Measurements from ENCODE around the gene RBM26. TPM values are rescaled to one million over a fixed set of nuclear protein-coding genes. Genes with fewer than 3 reads are reported as not detected.

RBM26 gene
- total and polyA plus RNA-seq, 2 experiments from 2014 or later: 19.3 to 45.9 TPM

GRCh38 chr13:79380997-79381396 lies 25.1 kb downstream of the RBM26 start:
- Histone ChIP-seq H3K4me1 (ENCODE audit: insufficient read depth) (peaks cover 4% of the 10 kb centered on the region), H3K4me3 (no peak overlapping the region), H3K79me2 (peaks cover 85% of the 10 kb centered on the region), H3K4me2 (peak overlapping the region; percentile 5), H3K27me3 (no peaks in the 10 kb centered on the region), H3K27ac (no peak overlapping the region), H2AFZ (no peak overlapping the region), H3K9me3 (ENCODE audit: low read depth) (no peaks in the 10 kb centered on the region), H4K20me1 (ENCODE audit: insufficient read depth, poor library complexity, severe bottlenecking) (peaks cover 7% of the 10 kb centered on the region), H3K36me3 (replicated peaks; ENCODE audit: insufficient read depth, low read depth) (peaks cover 5% of the 10 kb centered on the region), H3K9me2 (replicated peaks; ENCODE audit: insufficient read depth) (no peaks in the 10 kb centered on the region)
- DNase-seq (ENCODE audit: low spot score): no peak
- 66% methylated on average over 1 of the region's 1 CpG for WGBS (ENCODE audit: low lambda C conversion rate, missing lambda C conversion rate)
- TF ChIP-seq, protein P1, sequence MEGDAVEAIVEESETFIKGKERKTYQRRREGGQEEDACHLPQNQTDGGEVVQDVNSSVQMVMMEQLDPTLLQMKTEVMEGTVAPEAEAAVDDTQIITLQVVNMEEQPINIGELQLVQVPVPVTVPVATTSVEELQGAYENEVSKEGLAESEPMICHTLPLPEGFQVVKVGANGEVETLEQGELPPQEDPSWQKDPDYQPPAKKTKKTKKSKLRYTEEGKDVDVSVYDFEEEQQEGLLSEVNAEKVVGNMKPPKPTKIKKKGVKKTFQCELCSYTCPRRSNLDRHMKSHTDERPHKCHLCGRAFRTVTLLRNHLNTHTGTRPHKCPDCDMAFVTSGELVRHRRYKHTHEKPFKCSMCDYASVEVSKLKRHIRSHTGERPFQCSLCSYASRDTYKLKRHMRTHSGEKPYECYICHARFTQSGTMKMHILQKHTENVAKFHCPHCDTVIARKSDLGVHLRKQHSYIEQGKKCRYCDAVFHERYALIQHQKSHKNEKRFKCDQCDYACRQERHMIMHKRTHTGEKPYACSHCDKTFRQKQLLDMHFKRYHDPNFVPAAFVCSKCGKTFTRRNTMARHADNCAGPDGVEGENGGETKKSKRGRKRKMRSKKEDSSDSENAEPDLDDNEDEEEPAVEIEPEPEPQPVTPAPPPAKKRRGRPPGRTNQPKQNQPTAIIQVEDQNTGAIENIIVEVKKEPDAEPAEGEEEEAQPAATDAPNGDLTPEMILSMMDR (IDR thresholded peaks at IDR 0.05; ENCODE audit: poor library complexity): no peak
- no peak for TF ChIP-seq EZH2 (IDR thresholded peaks at IDR 0.05; ENCODE audit: borderline replicate concordance)
- no peak for TF ChIP-seq EZH2phosphoT487 (IDR thresholded peaks at IDR 0.05; ENCODE audit: low read depth, severe bottlenecking, unreplicated experiment)

- Histone ChIP-seq H3K79me2 (peaks cover 75% of the 10 kb centered on the region), H3K4me3 (no peak overlapping the region), H3K9me2 (replicated peaks; ENCODE audit: insufficient read depth) (no peaks in the 10 kb centered on the region), H3K27ac (no peak overlapping the region), H3K4me2 (no peak overlapping the region), H2AFZ (no peak overlapping the region), H3K36me3 (replicated peaks; ENCODE audit: insufficient read depth, low read depth) (peaks cover 5% of the 10 kb centered on the region), H4K20me1 (ENCODE audit: insufficient read depth, poor library complexity, severe bottlenecking) (peaks cover 7% of the 10 kb centered on the region), H3K4me1 (ENCODE audit: insufficient read depth) (peaks cover 4% of the 10 kb centered on the region), H3K9me3 (ENCODE audit: low read depth) (no peaks in the 10 kb centered on the region), H3K27me3 (no peaks in the 10 kb centered on the region)
- no peak for TF ChIP-seq EZH2phosphoT487 (IDR thresholded peaks at IDR 0.05; ENCODE audit: low read depth, severe bottlenecking, unreplicated experiment)
- TF ChIP-seq, protein P1 (IDR thresholded peaks at IDR 0.05; ENCODE audit: poor library complexity): no peak
- TF ChIP-seq EZH2 (IDR thresholded peaks at IDR 0.05; ENCODE audit: borderline replicate concordance): no peak
- DNase-seq (ENCODE audit: low spot score): no peak
- WGBS (ENCODE audit: low lambda C conversion rate, missing lambda C conversion rate): 91% methylated on average over 5 of the region's 5 CpGs
Measured at GRCh38 chr13:79379274-79379673, 26.8 kb downstream of the RBM26 start.

DNA sequence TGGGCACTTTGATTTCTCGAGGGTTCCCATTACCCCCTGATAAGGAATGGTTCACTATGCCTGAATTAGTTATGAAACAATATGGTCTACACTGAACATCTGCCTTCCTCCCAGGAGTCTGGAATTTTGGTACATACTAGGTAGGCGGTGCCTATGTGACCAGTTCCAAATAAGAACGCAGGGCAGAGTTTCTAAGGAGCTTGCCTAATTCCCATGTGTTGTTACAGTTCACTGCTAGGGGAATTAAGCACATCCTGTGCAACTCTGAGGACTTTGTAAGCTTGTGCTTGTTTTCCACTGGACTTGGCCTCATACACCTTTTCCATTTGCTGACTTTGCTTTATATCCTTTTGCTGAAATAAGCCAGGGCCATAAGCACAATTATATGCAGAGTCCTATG lies 29.2 kb downstream of the RBM26 start:
- Histone ChIP-seq H3K36me3 (replicated peaks; ENCODE audit: insufficient read depth, low read depth) (peaks cover 5% of the 10 kb centered on the region), H3K4me3 (no peak overlapping the region), H3K4me1 (ENCODE audit: insufficient read depth) (peaks cover 4% of the 10 kb centered on the region), H3K9me3 (ENCODE audit: low read depth) (no peaks in the 10 kb centered on the region), H3K27ac (no peak overlapping the region), H4K20me1 (ENCODE audit: insufficient read depth, poor library complexity, severe bottlenecking) (peaks cover 4% of the 10 kb centered on the region), H3K27me3 (no peaks in the 10 kb centered on the region), H3K4me2 (no peak overlapping the region), H3K79me2 (peaks cover 51% of the 10 kb centered on the region), H2AFZ (no peak overlapping the region), H3K9me2 (replicated peaks; ENCODE audit: insufficient read depth) (no peaks in the 10 kb centered on the region)
- 87% methylated on average over 3 of the region's 3 CpGs for WGBS (ENCODE audit: low lambda C conversion rate, missing lambda C conversion rate)
- DNase-seq (ENCODE audit: low spot score): no peak
- TF ChIP-seq, protein P1 (IDR thresholded peaks at IDR 0.05; ENCODE audit: poor library complexity): no peak
- no peak for TF ChIP-seq EZH2 (IDR thresholded peaks at IDR 0.05; ENCODE audit: borderline replicate concordance)
- no peak for TF ChIP-seq EZH2phosphoT487 (IDR thresholded peaks at IDR 0.05; ENCODE audit: low read depth, severe bottlenecking, unreplicated experiment)

- peaks cover 4% of the 10 kb centered on the region for H4K20me1 ChIP-seq (ENCODE audit: insufficient read depth, poor library complexity, severe bottlenecking)
- H3K9me2 ChIP-seq (replicated peaks; ENCODE audit: insufficient read depth): no peaks in the 10 kb centered on the region
- no peak overlapping the region for H3K4me2 ChIP-seq
- no peak overlapping the region for H2AFZ ChIP-seq
- no peaks in the 10 kb centered on the region for H3K27me3 ChIP-seq
- no peaks in the 10 kb centered on the region for H3K4me1 ChIP-seq (ENCODE audit: insufficient read depth)
- H3K27ac ChIP-seq: no peak overlapping the region
- H3K9me3 ChIP-seq (ENCODE audit: low read depth): no peaks in the 10 kb centered on the region
- peaks cover 5% of the 10 kb centered on the region for H3K36me3 ChIP-seq (replicated peaks; ENCODE audit: insufficient read depth, low read depth)
- no peak overlapping the region for H3K4me3 ChIP-seq
- peaks cover 34% of the 10 kb centered on the region for H3K79me2 ChIP-seq
- WGBS (ENCODE audit: low lambda C conversion rate, missing lambda C conversion rate): 93% methylated on average over 6 of the region's 6 CpGs
- DNase-seq (ENCODE audit: low spot score): no peak
- TF ChIP-seq, protein P1 (IDR thresholded peaks at IDR 0.05; ENCODE audit: poor library complexity): no peak
- no peak for TF ChIP-seq EZH2phosphoT487 (IDR thresholded peaks at IDR 0.05; ENCODE audit: low read depth, severe bottlenecking, unreplicated experiment)
- TF ChIP-seq EZH2 (IDR thresholded peaks at IDR 0.05; ENCODE audit: borderline replicate concordance): no peak
Measured at GRCh38 chr13:79374578-79374977, 31.5 kb downstream of the RBM26 start.
